MM.1S (cell line): ENCODE measurements around the gene ONECUT1.

ENCODE experiments used
- EZH2 ChIP-seq: fragments of 300-600 bp; sonication (generic); optimal IDR thresholded peaks from 2 replicates; pipeline ENCODE3; 2017; ENCODE audit warnings: low read depth, mild to moderate bottlenecking, antibody characterized with exemption, low read length, mixed read lengths
- EZH2phosphoT487 ChIP-seq: fragments of 300-600 bp; sonication (generic); IDR thresholded peaks from 2 replicates; pipeline ENCODE4 v1.6.1; 2018; ENCODE audit warnings: antibody characterized with exemption, low read length
- TF ChIP-seq, protein P1 (sequence below): fragments of 300-600 bp; sonication (generic); IDR thresholded peaks from 2 replicates; pipeline ENCODE4 v1.5.1; 2016; ENCODE audit warnings: antibody characterized with exemption, low read length, mixed read lengths

DNA sequence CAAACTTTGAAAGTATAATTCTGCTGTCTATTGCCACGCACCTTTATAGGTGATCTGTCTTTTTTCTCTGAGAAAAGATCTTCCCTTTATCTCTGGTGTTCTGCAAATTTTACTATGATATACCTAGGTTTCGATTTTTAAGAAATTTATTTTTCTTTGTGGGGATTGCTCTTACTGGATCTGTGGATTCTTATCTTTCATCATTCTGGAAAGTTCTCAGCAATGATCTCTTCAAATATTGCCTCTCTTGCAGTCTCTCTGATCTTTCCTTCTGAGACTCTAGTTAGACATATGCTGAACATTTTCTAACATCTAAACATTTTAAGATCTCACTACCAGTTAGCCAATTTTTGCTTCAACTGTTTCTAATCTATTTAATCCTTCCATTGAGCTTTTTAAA lies 63.9 kb downstream of the ONECUT1 start:
- TF ChIP-seq, protein P1, sequence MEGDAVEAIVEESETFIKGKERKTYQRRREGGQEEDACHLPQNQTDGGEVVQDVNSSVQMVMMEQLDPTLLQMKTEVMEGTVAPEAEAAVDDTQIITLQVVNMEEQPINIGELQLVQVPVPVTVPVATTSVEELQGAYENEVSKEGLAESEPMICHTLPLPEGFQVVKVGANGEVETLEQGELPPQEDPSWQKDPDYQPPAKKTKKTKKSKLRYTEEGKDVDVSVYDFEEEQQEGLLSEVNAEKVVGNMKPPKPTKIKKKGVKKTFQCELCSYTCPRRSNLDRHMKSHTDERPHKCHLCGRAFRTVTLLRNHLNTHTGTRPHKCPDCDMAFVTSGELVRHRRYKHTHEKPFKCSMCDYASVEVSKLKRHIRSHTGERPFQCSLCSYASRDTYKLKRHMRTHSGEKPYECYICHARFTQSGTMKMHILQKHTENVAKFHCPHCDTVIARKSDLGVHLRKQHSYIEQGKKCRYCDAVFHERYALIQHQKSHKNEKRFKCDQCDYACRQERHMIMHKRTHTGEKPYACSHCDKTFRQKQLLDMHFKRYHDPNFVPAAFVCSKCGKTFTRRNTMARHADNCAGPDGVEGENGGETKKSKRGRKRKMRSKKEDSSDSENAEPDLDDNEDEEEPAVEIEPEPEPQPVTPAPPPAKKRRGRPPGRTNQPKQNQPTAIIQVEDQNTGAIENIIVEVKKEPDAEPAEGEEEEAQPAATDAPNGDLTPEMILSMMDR, result no peak
- TF ChIP-seq EZH2 (no peak), EZH2phosphoT487 (no peak)
